AG09309 (cell line): Measurements from ENCODE around the gene SRCIN1.

Source experiments
- DNase-seq: peaks from one replicate; pipeline ENCODE4 v3.0.0-alpha.2; 2010; ENCODE audit warnings: low read depth
- H3K4me3 ChIP-seq: 2 replicates; pipeline ENCODE4 v1.5.1; 2011; ENCODE audit warnings: mild to moderate bottlenecking, low read depth, low read length, moderate library complexity; ENCODE audit not compliant: control insufficient read depth
- CTCF ChIP-seq: IDR thresholded peaks from 2 replicates; pipeline ENCODE4 v1.5.1; 2011; ENCODE audit warnings: mild to moderate bottlenecking, low read depth, low read length, inconsistent platforms; ENCODE audit not compliant: insufficient read depth, control insufficient read depth; ENCODE audit errors: missing control alignments

The SRCIN1 gene

GRCh38 chr17:38606646-38607611 lies 1.2 kb upstream of the SRCIN1 start:
- DNase-seq, result no peak
- TF ChIP-seq CTCF, result no peak
- H3K4me3 ChIP-seq, result no peak overlapping the region

DNA sequence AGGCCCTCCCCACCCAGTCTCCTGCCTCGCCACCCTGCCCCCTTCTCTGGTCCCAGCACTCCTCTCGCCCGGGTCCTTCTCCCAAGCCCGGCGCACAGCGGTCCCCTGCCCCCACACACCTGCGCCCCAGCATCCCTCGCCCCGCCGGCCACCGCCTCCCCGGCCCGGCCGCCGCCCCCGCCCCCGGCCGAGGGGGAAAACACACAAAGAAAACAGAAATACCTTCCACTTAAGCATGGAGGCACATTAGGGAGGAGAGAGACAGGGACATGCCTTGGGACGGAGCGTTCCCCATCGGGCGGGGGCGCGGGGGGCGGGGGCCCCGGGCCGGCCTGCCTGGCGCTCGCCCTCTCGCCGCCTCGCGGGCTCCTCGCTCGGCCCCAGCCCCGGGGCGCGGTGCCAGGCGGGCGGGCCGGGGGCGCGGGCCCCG lies 326 bp downstream of the SRCIN1 start:
- DNase-seq, result no peak
- TF ChIP-seq CTCF, result no peak
- H3K4me3 ChIP-seq, result no peak overlapping the region

GRCh38 chr17:38604479-38605403 lies 1.0 kb downstream of the SRCIN1 start:
- no peak for DNase-seq
- no peak overlapping the region for H3K4me3 ChIP-seq
- no peak for TF ChIP-seq CTCF

DNA sequence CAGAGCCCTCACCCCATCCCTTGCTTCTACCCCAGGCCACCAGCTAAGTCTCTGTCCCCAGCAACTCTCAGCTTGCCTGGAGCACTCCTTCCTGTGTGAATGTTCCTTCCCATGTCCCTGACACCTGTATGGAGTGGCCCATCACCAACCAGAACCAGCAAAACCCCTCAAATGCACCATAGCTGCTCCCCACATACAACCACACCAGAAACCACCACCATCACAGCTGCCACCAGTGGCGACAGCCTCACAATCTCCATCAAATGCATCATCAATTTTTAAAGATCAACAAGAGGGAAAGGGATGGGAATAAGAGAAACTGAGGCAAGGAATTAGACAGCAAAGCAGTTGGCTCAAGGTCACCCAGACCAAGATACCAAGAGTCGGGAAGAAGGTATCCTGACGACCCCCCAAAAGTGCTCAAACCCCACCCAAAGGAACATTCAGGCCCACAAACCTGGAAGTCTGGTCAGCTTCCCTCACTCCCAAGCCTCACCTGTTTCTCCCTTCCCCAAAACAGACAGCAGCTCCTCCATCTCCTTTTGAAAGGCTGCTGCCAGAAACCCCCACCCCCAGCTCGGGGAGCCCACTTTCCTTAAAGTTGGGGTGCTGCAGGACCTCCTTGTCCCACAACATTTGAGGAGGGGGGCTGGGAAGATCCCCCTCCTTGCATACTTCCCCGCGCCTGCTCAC lies 1.8 kb downstream of the SRCIN1 start:
- no peak overlapping the region for H3K4me3 ChIP-seq
- DNase-seq, result no peak
- TF ChIP-seq CTCF, result no peak

DNA sequence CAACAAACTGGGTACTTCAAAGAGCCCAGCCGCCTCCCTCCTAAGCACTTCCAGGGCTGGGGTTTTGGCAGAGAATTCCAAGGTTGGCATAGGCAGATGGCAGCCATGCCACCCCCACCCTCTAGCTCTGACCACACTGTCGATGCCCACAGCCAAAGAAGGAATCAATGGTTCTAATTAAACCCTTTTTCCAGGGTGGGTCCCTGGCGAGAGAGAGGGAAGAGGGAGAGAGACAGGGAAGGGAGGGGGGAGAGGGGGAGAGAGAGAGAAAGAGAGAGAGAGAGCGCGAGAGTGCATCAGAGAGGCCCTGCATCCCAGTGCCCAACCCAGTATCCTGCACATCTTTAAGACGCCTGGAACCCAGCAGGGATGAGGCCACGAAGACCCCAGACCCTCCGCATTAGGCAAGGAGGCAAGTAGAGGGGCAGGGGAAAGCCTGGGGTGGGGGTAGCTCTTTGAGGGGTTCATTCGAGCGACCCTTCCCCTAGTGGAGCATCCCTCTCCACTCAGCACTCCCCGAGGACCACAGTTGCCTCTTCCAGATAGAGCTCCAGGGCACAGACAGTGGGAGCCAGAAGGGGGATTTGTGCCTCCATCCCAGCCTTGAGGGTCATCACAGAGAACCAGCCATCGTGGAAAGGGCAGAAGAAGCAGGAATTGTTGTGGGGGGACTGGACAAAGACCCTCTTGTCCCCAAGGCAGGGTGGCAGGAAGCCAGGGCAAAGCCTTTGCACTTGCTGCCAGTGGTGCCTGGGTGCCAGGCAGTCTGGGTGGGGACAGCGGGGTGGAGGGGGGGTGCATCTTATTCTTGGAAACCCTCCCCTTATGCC lies 2.6 kb downstream of the SRCIN1 start:
- H3K4me3 ChIP-seq, result no peak overlapping the region
- TF ChIP-seq CTCF, result no peak
- no peak for DNase-seq

- no peak for TF ChIP-seq CTCF
- no peak overlapping the region for H3K4me3 ChIP-seq
- no peak for DNase-seq
Observed at GRCh38 chr17:38602453-38602852, 3.3 kb downstream of the SRCIN1 start.
